Lower leg skin (tissue), 4 donors: Measurements from ENCODE around the gene USF2. TPM values are rescaled to one million over a fixed set of nuclear protein-coding genes. Genes with fewer than 3 reads are reported as not detected.
A peak's percentile ranks its signal among the peaks of the same experiment; 100 is the strongest.

Source experiments
- DNase-seq, 2 donors: peaks; one replicate each; pipeline ENCODE4 v3.0.0-alpha.2; 2019; ENCODE audit warnings: low spot score in 2 of 2
- H3K4me3 ChIP-seq: fragments of 200-600 bp; sonication (generic); 2 replicates; pipeline ENCODE4 v1.5.1; 2017; ENCODE audit warnings: mild to moderate bottlenecking, low read depth; ENCODE audit not compliant: poor library complexity, severe bottlenecking
- CTCF ChIP-seq, 3 donors: fragments of 450-650 bp; IDR thresholded peaks; one replicate each; pipeline ENCODE4 v1.5.1; 2016; ENCODE audit warnings: antibody characterized with exemption in 3 of 3, mild to moderate bottlenecking in 3 of 3, moderate library complexity in 2 of 3
- POLR2A ChIP-seq, 2 donors: fragments of 450-650 bp; IDR thresholded peaks; one replicate each; pipeline ENCODE4 v1.6.1; 2016 to 2017; ENCODE audit warnings: antibody characterized with exemption in 2 of 2, mild to moderate bottlenecking in 1 of 2, moderate library complexity in 1 of 2
- WGBS, 2 donors: methylation state at CpG; one replicate each; pipeline ENCODE4 v1.1.5; 2018; 5-methylcytosine and 5-hydroxymethylcytosine counted together
- intact Hi-C: fragments of 100-400 bp; cut with DNase I; formaldehyde crosslinking; loops from one replicate; pipeline ENCODE4 v1.15.0; 2023; ENCODE audit warnings: low total_unique reads
- total RNA-seq, 4 donors: library from RNA; depleted of rRNA; stranded (reverse); fragments of >200 nt; gene quantifications; one replicate each; pipeline ENCODE4 v1.1.0, GENCODE V29; 2016

The USF2 gene
- total RNA-seq, 4 donors from 2014 or later, result 95.9 to 126 (median 120) TPM

GRCh38 chr19:35223084-35223790 lies 45.5 kb upstream of the USF2 start:
- intact Hi-C loops, result no loop called here
- DNase-seq, result peak in 1 of 2 donors; percentile 61
- 75 to 77% methylated on average over 6 of the region's 6 CpGs for WGBS, 2 donors
- TF ChIP-seq POLR2A (IDR thresholded peaks at IDR 0.05), result no peak
- H3K4me3 ChIP-seq, result no peak overlapping the region

- intact Hi-C loops, result no loop called here
- peak in 1 of 2 donors; percentile 70 for DNase-seq
- TF ChIP-seq CTCF (IDR thresholded peaks at IDR 0.05), result no peak
- no peak for TF ChIP-seq POLR2A (IDR thresholded peaks at IDR 0.05)
- WGBS, 2 donors, result 23 to 37% methylated on average over 4 of the region's 4 CpGs
- no peak overlapping the region for H3K4me3 ChIP-seq
Observed at GRCh38 chr19:35223862-35224505, 44.8 kb upstream of the USF2 start.

- WGBS, 2 donors, result 57 to 67% methylated on average over 35 to 41 of the region's 41 CpGs
- DNase-seq, result peak in 1 of 2 donors; percentile 81
- H3K4me3 ChIP-seq, result no peak overlapping the region
- TF ChIP-seq CTCF (IDR thresholded peaks at IDR 0.05) (no peak), POLR2A (IDR thresholded peaks at IDR 0.05) (no peak)
- intact Hi-C loops, result no loop called here
Observed at GRCh38 chr19:35224681-35225571, 43.8 kb upstream of the USF2 start.

- 80 to 86% methylated on average over 6 of the region's 6 CpGs for WGBS, 2 donors
- no peak for TF ChIP-seq CTCF (IDR thresholded peaks at IDR 0.05)
- TF ChIP-seq POLR2A (IDR thresholded peaks at IDR 0.05), result no peak
- intact Hi-C loops, result no loop called here
- H3K4me3 ChIP-seq, result no peak overlapping the region
- peak in 1 of 2 donors; percentile 43 for DNase-seq
Observed at GRCh38 chr19:35225951-35226350, 42.8 kb upstream of the USF2 start.

GRCh38 chr19:35226748-35227147 lies 42.0 kb upstream of the USF2 start:
- peak in 1 of 2 donors; percentile 54 for DNase-seq
- intact Hi-C loops, result no loop called here
- TF ChIP-seq POLR2A (IDR thresholded peaks at IDR 0.05) (no peak), CTCF (IDR thresholded peaks at IDR 0.05) (no peak)
- WGBS, 2 donors, result 74 to 81% methylated on average over 5 of the region's 5 CpGs
- no peak overlapping the region for H3K4me3 ChIP-seq
